Measurements from ENCODE around the gene HAUS8. TPM values are rescaled to one million over a fixed set of nuclear protein-coding genes. Genes with fewer than 3 reads are reported as not detected.

Gene HAUS8
- total and polyA plus RNA-seq, 2 of the 8 experiments (the other 6 are each of a cell fraction or from before 2014, with no cell fraction given): 18.4 to 23.2 TPM

DNA sequence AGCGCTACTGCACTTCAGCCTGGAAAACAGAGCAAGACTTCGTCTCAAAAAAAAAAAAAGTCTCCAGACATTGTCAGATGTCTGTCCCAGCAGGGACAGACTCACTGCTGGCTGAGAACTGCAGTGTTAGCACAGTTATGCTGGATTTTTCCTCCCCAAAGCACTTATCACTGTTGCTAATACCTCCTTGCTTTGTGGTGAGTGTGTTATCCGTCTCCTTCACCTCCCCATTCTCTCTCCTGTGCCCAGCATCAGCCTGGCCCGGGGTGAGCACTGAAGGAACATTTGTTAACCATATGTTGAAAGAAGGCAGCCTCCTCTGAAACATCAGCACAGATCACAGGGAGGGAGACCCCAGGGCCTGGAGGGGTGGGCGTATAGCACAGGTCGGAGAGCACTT is 11.6 kb upstream of the HAUS8 start:
- no peak overlapping the region for H4K8ac ChIP-seq (ENCODE audit: extremely low read depth, insufficient read depth, low read length)
- no peak overlapping the region for H3K9ac ChIP-seq (replicated peaks in 1 of 4; ENCODE audit: extremely low read depth in 1 of 4, low read depth in 3 of 4, low read length in 3 of 4)
- peaks cover 0 to 5% (median 0%) of the 10 kb centered on the region in 4 experiments; a peak in 1 of 7 replicates for H3K4me1 ChIP-seq (replicated peaks in 1 of 4; ENCODE audit: control insufficient read depth in 3 of 4, insufficient read depth in 4 of 4, low read length in 3 of 4)
- H3K23me2 ChIP-seq (ENCODE audit: low read depth, low read length): no peaks in the 10 kb centered on the region
- H3K23ac ChIP-seq (ENCODE audit: insufficient read length): no peak overlapping the region
- H2AK5ac ChIP-seq (ENCODE audit: low read depth, low read length): no peak overlapping the region
- no peak overlapping the region for H3K4ac ChIP-seq (replicated peaks; ENCODE audit: insufficient read length, low read depth, low read length)
- H3K4me3 ChIP-seq (ENCODE audit: extremely low read depth in 1 of 4, insufficient read depth in 2 of 4, low read depth in 3 of 4, low read length in 4 of 4): no peak overlapping the region
- CTCF ChIA-PET (ENCODE audit: partially characterized antibody): no interaction called here
- no peak overlapping the region for H2BK5ac ChIP-seq (ENCODE audit: low read depth, low read length)
- no peak for DNase-seq (ENCODE audit: low read depth in 1 of 2, low spot score in 2 of 2)
- FAIRE-seq: no peak
- H3K27me3 ChIP-seq (replicated peaks in 1 of 4; ENCODE audit: control insufficient read depth in 3 of 4, extremely low read depth in 1 of 4, insufficient read depth in 3 of 4, low read length in 3 of 4): no peaks in the 10 kb centered on the region
- H3K14ac ChIP-seq (ENCODE audit: insufficient read length): no peak overlapping the region
- no peak overlapping the region for H2BK120ac ChIP-seq (replicated peaks; ENCODE audit: low read depth, low read length)
- H3K79me2 ChIP-seq (ENCODE audit: control insufficient read depth in 1 of 2, insufficient read depth in 2 of 2, low read length in 2 of 2): peaks cover 0 to 49% of the 10 kb centered on the region in 2 experiments; a peak in 2 of 4 replicates
- no peak overlapping the region for H3K56ac ChIP-seq (replicated peaks; ENCODE audit: insufficient read length, low read depth, low read length)
- no peak overlapping the region for H2BK15ac ChIP-seq (ENCODE audit: low read length)
- peaks cover 14% of the 10 kb centered on the region for H3K79me1 ChIP-seq (ENCODE audit: low read depth, low read length)
- H4K20me1 ChIP-seq (replicated peaks in 1 of 2; ENCODE audit: control insufficient read depth in 1 of 2, insufficient read depth in 2 of 2, low read length in 2 of 2): peaks cover 4 to 25% of the 10 kb centered on the region in 2 experiments
- no peak overlapping the region for H4K91ac ChIP-seq (replicated peaks; ENCODE audit: insufficient read length, low read length)
- H2AFZ ChIP-seq (ENCODE audit: low read length): no peak overlapping the region
- H3K36me3 ChIP-seq (ENCODE audit: control insufficient read depth in 2 of 4, insufficient read depth in 4 of 4, low read length in 3 of 4): no peaks in the 10 kb centered on the region; a peak in 1 of 8 replicates
- no peaks in the 10 kb centered on the region for H3K9me3 ChIP-seq (ENCODE audit: insufficient read depth in 2 of 2, low read depth in 1 of 2, low read length in 1 of 2)
- POLR2A ChIA-PET (ENCODE audit: partially characterized antibody): interaction anchor here (0.6 to 1.2 kb wide), 2 partner anchors 10 to 305 kb away, joined by 3 to 4 read pairs; no protein-coding TSS in a partner anchor
- no peak overlapping the region for H3K4me2 ChIP-seq (ENCODE audit: insufficient read depth in 1 of 2, low read depth in 2 of 2, low read length in 2 of 2)
- H2BK20ac ChIP-seq (ENCODE audit: low read length): no peak overlapping the region
- no peak overlapping the region for H3K18ac ChIP-seq (ENCODE audit: extremely low read depth, low read length)
- H3K27ac ChIP-seq (ENCODE audit: low read depth, low read length): no peak overlapping the region
- WGBS, 2 experiments (ENCODE audit: extremely low coverage in 1 of 2, insufficient coverage in 1 of 2, insufficient read length in 1 of 2, insufficient replicate concordance in 2 of 2, low coverage in 1 of 2, low lambda C conversion rate in 2 of 2, missing lambda C conversion rate in 1 of 2): 85% methylated on average over 6 of the region's 6 CpGs; no CpG with 5 or more reads in 1 of the 2 experiments
- no peak overlapping the region for H2BK12ac ChIP-seq (ENCODE audit: low read depth, low read length)
- no peak overlapping the region for H4K5ac ChIP-seq (ENCODE audit: insufficient read length, low read depth, low read length)
- TF ChIP-seq TCF12 (IDR thresholded peaks at IDR 0.05; ENCODE audit: low read depth, low read length): no peak
- TF ChIP-seq BRCA1 (IDR thresholded peaks at IDR 0.05; ENCODE audit: low read depth, low read length): no peak
- no peak for TF ChIP-seq HDAC2 (IDR thresholded peaks at IDR 0.05; ENCODE audit: borderline replicate concordance in 1 of 2, low read depth in 2 of 2, low read length in 2 of 2)
- no peak for TF ChIP-seq RXRA (IDR thresholded peaks at IDR 0.05; ENCODE audit: insufficient read depth, low read depth, low read length)
- no peak for TF ChIP-seq CHD2 (IDR thresholded peaks at IDR 0.05; ENCODE audit: low read length)
- TF ChIP-seq, protein P1, sequence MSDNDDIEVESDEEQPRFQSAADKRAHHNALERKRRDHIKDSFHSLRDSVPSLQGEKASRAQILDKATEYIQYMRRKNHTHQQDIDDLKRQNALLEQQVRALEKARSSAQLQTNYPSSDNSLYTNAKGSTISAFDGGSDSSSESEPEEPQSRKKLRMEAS (IDR thresholded peaks at IDR 0.05): no peak
- no peak for TF ChIP-seq POLR2A (IDR thresholded peaks at IDR 0.05; ENCODE audit: control extremely low read depth in 1 of 2, low read depth in 2 of 2, low read length in 2 of 2)
- TF ChIP-seq RBBP5 (IDR thresholded peaks at IDR 0.05; ENCODE audit: borderline replicate concordance, low read depth, low read length): no peak
- TF ChIP-seq MAFK (IDR thresholded peaks at IDR 0.05; ENCODE audit: low read depth, low read length): no peak
- TF ChIP-seq POU5F1 (IDR thresholded peaks at IDR 0.05; ENCODE audit: low read depth, low read length): no peak
- no peak for TF ChIP-seq SAP30 (IDR thresholded peaks at IDR 0.05; ENCODE audit: insufficient read depth, insufficient replicate concordance, low read length)
- no peak for TF ChIP-seq GTF2F1 (IDR thresholded peaks at IDR 0.05; ENCODE audit: borderline replicate concordance, low read depth, low read length)
- TF ChIP-seq, protein P2, sequence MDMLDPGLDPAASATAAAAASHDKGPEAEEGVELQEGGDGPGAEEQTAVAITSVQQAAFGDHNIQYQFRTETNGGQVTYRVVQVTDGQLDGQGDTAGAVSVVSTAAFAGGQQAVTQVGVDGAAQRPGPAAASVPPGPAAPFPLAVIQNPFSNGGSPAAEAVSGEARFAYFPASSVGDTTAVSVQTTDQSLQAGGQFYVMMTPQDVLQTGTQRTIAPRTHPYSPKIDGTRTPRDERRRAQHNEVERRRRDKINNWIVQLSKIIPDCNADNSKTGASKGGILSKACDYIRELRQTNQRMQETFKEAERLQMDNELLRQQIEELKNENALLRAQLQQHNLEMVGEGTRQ (IDR thresholded peaks at IDR 0.05; ENCODE audit: low read length): no peak

All from H1 (cell line).